Adrenal gland (tissue), 12 donors: ENCODE data around the gene OLFM4. TPM values are rescaled to one million over a fixed set of nuclear protein-coding genes. Genes with fewer than 3 reads are reported as not detected.

Experiments
- DNase-seq, 7 donors: peaks; one replicate each; pipeline ENCODE4 v3.0.0-alpha.2; 2019 to 2020
- H3K27ac ChIP-seq, 5 donors: fragments of 200-600 bp; sonication (generic) in 4 of 5; 1 replicate in 3 of 5; 2 replicates in 2 of 5; pipeline versions ENCODE4 v1.5.1 to v1.8.0; 2016 to 2020; ENCODE audit warnings: mild to moderate bottlenecking in 1 of 5
- H3K27me3 ChIP-seq: fragments of 200-600 bp; 2 replicates; pipeline ENCODE4 v1.8.0; 2021
- H3K36me3 ChIP-seq, 2 donors: fragments of 200-600 bp; replicated peaks in 1 of 2; 1 replicate in 1 of 2; 2 replicates in 1 of 2; pipeline versions ENCODE4 v1.5.1 to v1.8.0; 2018 to 2022
- H3K4me1 ChIP-seq, 2 donors: fragments of 200-600 bp; replicated peaks in 1 of 2; 1 replicate in 1 of 2; 2 replicates in 1 of 2; pipeline versions ENCODE4 v1.5.1 to v1.8.0; 2018 to 2021
- H3K4me3 ChIP-seq, 4 donors: fragments of 200-600 bp; sonication (generic) in 3 of 4; one replicate each; pipeline ENCODE4 v1.5.1; 2016 to 2018
- H3K9me3 ChIP-seq, 3 donors: fragments of 200-600 bp; sonication (generic) in 1 of 3; replicated peaks in 1 of 3; 1 replicate in 2 of 3; 2 replicates in 1 of 3; pipeline versions ENCODE4 v1.5.1 to v1.8.0; 2016 to 2021
- POLR2A ChIP-seq, 2 donors: fragments of 450-650 bp; IDR thresholded peaks; one replicate each; pipeline ENCODE4 v1.6.1; 2017; ENCODE audit warnings: antibody characterized with exemption in 2 of 2, mild to moderate bottlenecking in 2 of 2, moderate library complexity in 1 of 2
- WGBS, 4 donors: extraction: QIAGEN DNeasy Blood & Tissue Kit in 2 of 4; methylation state at CpG; one replicate each; pipeline versions ENCODE4 v1.1.5 to v1.1.7; 2013 to 2017; 5-methylcytosine and 5-hydroxymethylcytosine counted together
- intact Hi-C, 2 donors: fragments of 100-400 bp; cut with DNase I; formaldehyde crosslinking; loops; one replicate each; pipeline versions ENCODE4 v1.14.1 to v1.15.0; 2022 to 2023
- polyA plus RNA-seq, 3 donors: library from polyadenylated mRNA; stranded (reverse); fragments of 200-250 nt in 2 of 3; fragments of 350-450 nt in 1 of 3; fragmentation: Illumina TruSeq in 1 of 3; extraction: RNeasy Lipid Tissue Mini Kit (QIAGEN cat#74804) in 1 of 3; gene quantifications; one replicate each; pipeline ENCODE4 v1.2.3, GENCODE V29; 2013 to 2014
- total RNA-seq, 9 donors: library from RNA; depleted of rRNA in 4 of 9; stranded (reverse); fragments of >200 nt in 4 of 9; fragments of 120-200 nt in 1 of 9; fragmentation: NEBNext Ultra II Directional in 1 of 9; extraction: Animal tissue kit (Norgen Biotek cat#: 25700) in 1 of 9; gene quantifications; one replicate each; pipeline versions ENCODE4 v1.1.0 to v1.2.4, GENCODE V29; 2013 to 2023
- TF ChIP-seq, protein P1 (sequence below), 6 experiments: fragments of 450-650 bp in 4 of 6; fragments of 200-600 bp in 2 of 6; sonication (generic) in 1 of 6; IDR thresholded peaks; 1 replicate in 5 of 6; 2 replicates in 1 of 6; pipeline versions ENCODE4 v1.5.1 to v1.8.0; 2016 to 2021; ENCODE audit warnings: antibody characterized with exemption in 6 of 6, mild to moderate bottlenecking in 2 of 6, moderate library complexity in 1 of 6
- donor health status: healthy with polysubstance abuse.
- donor health status: Bipolar disorder and iron deficiency.
- donor health status: DM: yes; HTN: yes; CAD: no.
- donor health status: DM: no; HTN: no; CAD: no.
- donor health status: DM: no; HTN: no; CAD: no.
- donor health status: DM: yes; HTN: yes; CAD: no.

OLFM4 gene
- total and polyA plus RNA-seq, 12 donors, result 0.06 to 1.0 (median 0.19) TPM; not detected in 5

- TF ChIP-seq POLR2A (IDR thresholded peaks at IDR 0.05), result no peak
- TF ChIP-seq, protein P1, sequence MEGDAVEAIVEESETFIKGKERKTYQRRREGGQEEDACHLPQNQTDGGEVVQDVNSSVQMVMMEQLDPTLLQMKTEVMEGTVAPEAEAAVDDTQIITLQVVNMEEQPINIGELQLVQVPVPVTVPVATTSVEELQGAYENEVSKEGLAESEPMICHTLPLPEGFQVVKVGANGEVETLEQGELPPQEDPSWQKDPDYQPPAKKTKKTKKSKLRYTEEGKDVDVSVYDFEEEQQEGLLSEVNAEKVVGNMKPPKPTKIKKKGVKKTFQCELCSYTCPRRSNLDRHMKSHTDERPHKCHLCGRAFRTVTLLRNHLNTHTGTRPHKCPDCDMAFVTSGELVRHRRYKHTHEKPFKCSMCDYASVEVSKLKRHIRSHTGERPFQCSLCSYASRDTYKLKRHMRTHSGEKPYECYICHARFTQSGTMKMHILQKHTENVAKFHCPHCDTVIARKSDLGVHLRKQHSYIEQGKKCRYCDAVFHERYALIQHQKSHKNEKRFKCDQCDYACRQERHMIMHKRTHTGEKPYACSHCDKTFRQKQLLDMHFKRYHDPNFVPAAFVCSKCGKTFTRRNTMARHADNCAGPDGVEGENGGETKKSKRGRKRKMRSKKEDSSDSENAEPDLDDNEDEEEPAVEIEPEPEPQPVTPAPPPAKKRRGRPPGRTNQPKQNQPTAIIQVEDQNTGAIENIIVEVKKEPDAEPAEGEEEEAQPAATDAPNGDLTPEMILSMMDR (IDR thresholded peaks at IDR 0.05), result no peak
- Histone ChIP-seq H3K4me3 (no peak overlapping the region), H3K27ac (no peak overlapping the region), H3K36me3 (no peaks in the 10 kb centered on the region), H3K4me1 (no peaks in the 10 kb centered on the region), H3K27me3 (no peaks in the 10 kb centered on the region), H3K9me3 (no peaks in the 10 kb centered on the region)
- intact Hi-C loops, result no loop called here
- 56 to 65% (median 59%) methylated on average over 4 of the region's 4 CpGs for WGBS, 4 donors
- DNase-seq, result no peak
These were observed 26.0 kb downstream of the OLFM4 start for GRCh38 chr13:53054569-53054968.

- Histone ChIP-seq H3K27me3 (no peaks in the 10 kb centered on the region), H3K4me1 (no peaks in the 10 kb centered on the region), H3K9me3 (no peaks in the 10 kb centered on the region), H3K27ac (no peak overlapping the region), H3K36me3 (no peaks in the 10 kb centered on the region), H3K4me3 (no peak overlapping the region)
- no peak for TF ChIP-seq POLR2A (IDR thresholded peaks at IDR 0.05)
- TF ChIP-seq, protein P1 (IDR thresholded peaks at IDR 0.05), result no peak
- DNase-seq, result no peak
- intact Hi-C loops, result no loop called here
- 62 to 78% (median 66%) methylated on average over 3 of the region's 3 CpGs for WGBS, 4 donors
These were observed 29.6 kb downstream of the OLFM4 start for GRCh38 chr13:53058065-53058679.

- no peak overlapping the region for H3K4me3 ChIP-seq
- DNase-seq, result no peak
- intact Hi-C loops, result no loop called here
- H3K36me3 ChIP-seq, result no peaks in the 10 kb centered on the region
- no peaks in the 10 kb centered on the region for H3K9me3 ChIP-seq
- H3K27me3 ChIP-seq, result no peaks in the 10 kb centered on the region
- H3K27ac ChIP-seq, result no peak overlapping the region
- 59 to 80% (median 71%) methylated on average over 9 of the region's 9 CpGs for WGBS, 4 donors
- no peaks in the 10 kb centered on the region for H3K4me1 ChIP-seq
- TF ChIP-seq, protein P1 (IDR thresholded peaks at IDR 0.05), result no peak
- TF ChIP-seq POLR2A (IDR thresholded peaks at IDR 0.05), result no peak
These were observed 32.4 kb downstream of the OLFM4 start for GRCh38 chr13:53060840-53061490.

- H3K4me1 ChIP-seq, result no peaks in the 10 kb centered on the region
- H3K36me3 ChIP-seq, result no peaks in the 10 kb centered on the region
- DNase-seq, result peak in 1 of 7 donors; percentile 67
- H3K27ac ChIP-seq, result no peak overlapping the region
- WGBS, 4 donors, result 14 to 30% (median 29%) methylated on average over 4 of the region's 4 CpGs
- TF ChIP-seq, protein P1 (IDR thresholded peaks at IDR 0.05), result no peak
- TF ChIP-seq POLR2A (IDR thresholded peaks at IDR 0.05), result no peak
- no peaks in the 10 kb centered on the region for H3K27me3 ChIP-seq
- no peaks in the 10 kb centered on the region for H3K9me3 ChIP-seq
- intact Hi-C loops, result no loop called here
- H3K4me3 ChIP-seq, result no peak overlapping the region
These were observed 36.1 kb downstream of the OLFM4 start for GRCh38 chr13:53064731-53065130.
